ENCODE data around the gene THOC5.

THOC5 gene

GRCh38 chr22:29531419-29531818 lies 22.1 kb downstream of the THOC5 start:
- no peak for TF ChIP-seq CTCF (IDR thresholded peaks at IDR 0.05; ENCODE audit: low read depth, low read length)
- in situ Hi-C loops (cut with HindIII; ENCODE audit: low sequenced_read_pairs), result no loop called here

GRCh38 chr22:29530716-29531115 lies 22.8 kb downstream of the THOC5 start:
- no peak for DNase-seq (ENCODE audit: low read depth, low spot score)
- in situ Hi-C loops (cut with HindIII; ENCODE audit: low sequenced_read_pairs), result no loop called here
- no peak overlapping the region for H3K4me3 ChIP-seq (ENCODE audit: low read depth, low read length)
- no peak for TF ChIP-seq CTCF (IDR thresholded peaks at IDR 0.05; ENCODE audit: low read depth, low read length)

More at GRCh38 chr22:29531419-29531818, 22.1 kb downstream of the THOC5 start:
- no peak overlapping the region for H3K4me3 ChIP-seq (ENCODE audit: low read depth, low read length)
- no peak for DNase-seq (ENCODE audit: low read depth, low spot score)

GRCh38 chr22:29528144-29528543 lies 25.4 kb downstream of the THOC5 start:
- no peak for DNase-seq (ENCODE audit: low read depth, low spot score)
- in situ Hi-C loops (cut with HindIII; ENCODE audit: low sequenced_read_pairs), result no loop called here
- no peak overlapping the region for H3K4me3 ChIP-seq (ENCODE audit: low read depth, low read length)
- TF ChIP-seq CTCF (IDR thresholded peaks at IDR 0.05; ENCODE audit: low read depth, low read length), result no peak

GRCh38 chr22:29524442-29525191 lies 28.9 kb downstream of the THOC5 start:
- in situ Hi-C loops (cut with HindIII; ENCODE audit: low sequenced_read_pairs), result no loop called here
- TF ChIP-seq CTCF (IDR thresholded peaks at IDR 0.05; ENCODE audit: low read depth, low read length), result peak; percentile 47
- no peak for DNase-seq (ENCODE audit: low read depth, low spot score)
- H3K4me3 ChIP-seq (ENCODE audit: low read depth, low read length), result no peak overlapping the region

GRCh38 chr22:29523761-29524160 lies 29.8 kb downstream of the THOC5 start:
- no peak overlapping the region for H3K4me3 ChIP-seq (ENCODE audit: low read depth, low read length)
- no peak for TF ChIP-seq CTCF (IDR thresholded peaks at IDR 0.05; ENCODE audit: low read depth, low read length)
- in situ Hi-C loops (cut with HindIII; ENCODE audit: low sequenced_read_pairs), result no loop called here
- no peak for DNase-seq (ENCODE audit: low read depth, low spot score)

- no peak for DNase-seq (ENCODE audit: low read depth, low spot score)
- TF ChIP-seq CTCF (IDR thresholded peaks at IDR 0.05; ENCODE audit: low read depth, low read length), result no peak
- no peak overlapping the region for H3K4me3 ChIP-seq (ENCODE audit: low read depth, low read length)
- in situ Hi-C loops (cut with HindIII; ENCODE audit: low sequenced_read_pairs), result no loop called here
Observed at GRCh38 chr22:29521526-29521925, 32.0 kb downstream of the THOC5 start.

All from astrocyte of the spinal cord (primary cell).